ENCODE measurements around the gene TMEM63B.

DNA sequence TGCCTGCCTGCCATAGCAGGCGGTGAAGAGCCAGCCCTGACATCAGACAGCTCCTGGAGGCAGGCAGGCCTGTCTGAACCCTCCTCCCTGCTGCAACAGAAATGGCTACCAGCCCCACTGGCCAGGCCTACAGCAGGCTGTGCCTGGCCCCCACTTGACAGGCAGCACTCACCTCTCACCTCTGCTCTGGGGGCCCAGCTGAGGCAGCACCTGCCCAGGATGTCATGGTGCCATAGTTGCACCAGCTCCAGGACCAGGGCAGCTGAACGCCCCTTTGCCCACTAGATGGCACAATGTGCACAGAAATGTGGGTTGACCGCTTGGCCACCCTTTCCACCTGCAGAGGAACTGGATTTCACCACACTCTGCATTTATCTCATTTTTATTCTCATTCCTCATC is 30.7 kb upstream of the TMEM63B start:
- TF ChIP-seq, protein P1, sequence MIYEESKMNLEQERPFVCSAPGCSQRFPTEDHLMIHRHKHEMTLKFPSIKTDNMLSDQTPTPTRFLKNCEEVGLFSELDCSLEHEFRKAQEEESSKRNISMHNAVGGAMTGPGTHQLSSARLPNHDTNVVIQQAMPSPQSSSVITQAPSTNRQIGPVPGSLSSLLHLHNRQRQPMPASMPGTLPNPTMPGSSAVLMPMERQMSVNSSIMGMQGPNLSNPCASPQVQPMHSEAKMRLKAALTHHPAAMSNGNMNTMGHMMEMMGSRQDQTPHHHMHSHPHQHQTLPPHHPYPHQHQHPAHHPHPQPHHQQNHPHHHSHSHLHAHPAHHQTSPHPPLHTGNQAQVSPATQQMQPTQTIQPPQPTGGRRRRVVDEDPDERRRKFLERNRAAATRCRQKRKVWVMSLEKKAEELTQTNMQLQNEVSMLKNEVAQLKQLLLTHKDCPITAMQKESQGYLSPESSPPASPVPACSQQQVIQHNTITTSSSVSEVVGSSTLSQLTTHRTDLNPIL (CRISPR knock-in tag; IDR thresholded peaks at IDR 0.05; ENCODE audit: low read depth) = no peak
- TF ChIP-seq, protein P2, sequence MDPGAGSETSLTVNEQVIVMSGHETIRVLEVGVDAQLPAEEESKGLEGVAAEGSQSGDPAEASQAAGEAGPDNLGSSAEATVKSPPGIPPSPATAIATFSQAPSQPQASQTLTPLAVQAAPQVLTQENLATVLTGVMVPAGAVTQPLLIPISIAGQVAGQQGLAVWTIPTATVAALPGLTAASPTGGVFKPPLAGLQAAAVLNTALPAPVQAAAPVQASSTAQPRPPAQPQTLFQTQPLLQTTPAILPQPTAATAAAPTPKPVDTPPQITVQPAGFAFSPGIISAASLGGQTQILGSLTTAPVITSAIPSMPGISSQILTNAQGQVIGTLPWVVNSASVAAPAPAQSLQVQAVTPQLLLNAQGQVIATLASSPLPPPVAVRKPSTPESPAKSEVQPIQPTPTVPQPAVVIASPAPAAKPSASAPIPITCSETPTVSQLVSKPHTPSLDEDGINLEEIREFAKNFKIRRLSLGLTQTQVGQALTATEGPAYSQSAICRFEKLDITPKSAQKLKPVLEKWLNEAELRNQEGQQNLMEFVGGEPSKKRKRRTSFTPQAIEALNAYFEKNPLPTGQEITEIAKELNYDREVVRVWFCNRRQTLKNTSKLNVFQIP (CRISPR knock-in tag; IDR thresholded peaks at IDR 0.05; ENCODE audit: borderline replicate concordance, low read depth) = no peak
- TF ChIP-seq BACH2 (CRISPR knock-in tag; IDR thresholded peaks at IDR 0.05; ENCODE audit: borderline replicate concordance) (no peak), ZNF8 (CRISPR knock-in tag; IDR thresholded peaks at IDR 0.05) (no peak), ZNF70 (CRISPR knock-in tag; IDR thresholded peaks at IDR 0.05) (no peak)

Data from SK-N-SH treated with all-trans-retinoic acid at 6 μM for 48 hours (cell line).